ENCODE results near the gene KCNH4.
A peak's percentile ranks its signal among the peaks of the same experiment; 100 is the strongest.

The KCNH4 gene

GRCh38 chr17:42182927-42183734 is 2.2 kb upstream of the KCNH4 start (continued):
- TF ChIP-seq SP3 (tag by site-specific recombination; IDR thresholded peaks at IDR 0.05): peak; percentile 22; the same call in 1 of the 2 replicates
- 0 out of 2 replicates have a peak, but pooled peaks have one; percentile 71 for TF ChIP-seq ZNF10 (tag by site-specific recombination; IDR thresholded peaks at IDR 0.05)

GRCh38 chr17:42181851-42182207 is 887 bp upstream of the KCNH4 start:
- Histone ChIP-seq H3K9me3 (ENCODE audit: control insufficient read depth, insufficient read depth, low read depth, low read length) (no peaks in the 10 kb centered on the region), H3K4me1 (ENCODE audit: control insufficient read depth, insufficient read depth, low read length) (no peaks in the 10 kb centered on the region), H3K36me3 (ENCODE audit: control insufficient read depth in 2 of 2, insufficient read depth in 1 of 2, low read length in 2 of 2) (no peaks in the 10 kb centered on the region), H3K4me3 (ENCODE audit: low read depth, low read length) (no peak overlapping the region), H3K27ac (ENCODE audit: extremely low read depth, low read depth, low read length) (no peak overlapping the region)
- ChIA-PET POLR2A (interaction anchor here (0.5 to 1.2 kb wide), 3 partner anchors 13 to 64 kb away, joined by 3 to 22 read pairs (median 4); partner anchors contain the start of gene GHDC), CTCF (interaction anchor here (0.6 to 1.9 kb wide), 15 partner anchors 8 to 192 kb away, joined by 3 to 8 read pairs (median 3); partner anchors contain the start of gene GHDC)
- TF ChIP-seq ZIC2 (tag by site-specific recombination; IDR thresholded peaks at IDR 0.05): no peak
- TF ChIP-seq, protein P1, sequence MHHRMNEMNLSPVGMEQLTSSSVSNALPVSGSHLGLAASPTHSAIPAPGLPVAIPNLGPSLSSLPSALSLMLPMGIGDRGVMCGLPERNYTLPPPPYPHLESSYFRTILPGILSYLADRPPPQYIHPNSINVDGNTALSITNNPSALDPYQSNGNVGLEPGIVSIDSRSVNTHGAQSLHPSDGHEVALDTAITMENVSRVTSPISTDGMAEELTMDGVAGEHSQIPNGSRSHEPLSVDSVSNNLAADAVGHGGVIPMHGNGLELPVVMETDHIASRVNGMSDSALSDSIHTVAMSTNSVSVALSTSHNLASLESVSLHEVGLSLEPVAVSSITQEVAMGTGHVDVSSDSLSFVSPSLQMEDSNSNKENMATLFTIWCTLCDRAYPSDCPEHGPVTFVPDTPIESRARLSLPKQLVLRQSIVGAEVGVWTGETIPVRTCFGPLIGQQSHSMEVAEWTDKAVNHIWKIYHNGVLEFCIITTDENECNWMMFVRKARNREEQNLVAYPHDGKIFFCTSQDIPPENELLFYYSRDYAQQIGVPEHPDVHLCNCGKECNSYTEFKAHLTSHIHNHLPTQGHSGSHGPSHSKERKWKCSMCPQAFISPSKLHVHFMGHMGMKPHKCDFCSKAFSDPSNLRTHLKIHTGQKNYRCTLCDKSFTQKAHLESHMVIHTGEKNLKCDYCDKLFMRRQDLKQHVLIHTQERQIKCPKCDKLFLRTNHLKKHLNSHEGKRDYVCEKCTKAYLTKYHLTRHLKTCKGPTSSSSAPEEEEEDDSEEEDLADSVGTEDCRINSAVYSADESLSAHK (tag by site-specific recombination; IDR thresholded peaks at IDR 0.05): peak; percentile 67

- Histone ChIP-seq H3K27ac (ENCODE audit: extremely low read depth, low read depth, low read length) (no peak overlapping the region), H3K36me3 (ENCODE audit: control insufficient read depth in 2 of 2, insufficient read depth in 1 of 2, low read length in 2 of 2) (no peaks in the 10 kb centered on the region), H3K4me1 (ENCODE audit: control insufficient read depth, insufficient read depth, low read length) (no peaks in the 10 kb centered on the region), H3K4me3 (ENCODE audit: low read depth, low read length) (no peak overlapping the region; the same call in 1 of the 2 replicates), H3K9me3 (ENCODE audit: control insufficient read depth, insufficient read depth, low read depth, low read length) (no peaks in the 10 kb centered on the region)
- ChIA-PET CTCF (interaction anchor here (0.6 to 2.4 kb wide), 8 partner anchors 14 to 358 kb away, joined by 3 to 9 read pairs (median 4); no protein-coding TSS in a partner anchor), POLR2A (interaction anchor here (0.9 kb wide), 1 partner anchor 44 kb away, joined by 3 read pairs; no protein-coding TSS in a partner anchor)
- TF ChIP-seq ZNF704 (tag by site-specific recombination; IDR thresholded peaks at IDR 0.05): no peak
- TF ChIP-seq ZSCAN16 (tag by site-specific recombination; IDR thresholded peaks at IDR 0.05): no peak
- TF ChIP-seq ZNF214 (tag by site-specific recombination; IDR thresholded peaks at IDR 0.05; ENCODE audit: borderline replicate concordance): no peak
- TF ChIP-seq, protein P2, sequence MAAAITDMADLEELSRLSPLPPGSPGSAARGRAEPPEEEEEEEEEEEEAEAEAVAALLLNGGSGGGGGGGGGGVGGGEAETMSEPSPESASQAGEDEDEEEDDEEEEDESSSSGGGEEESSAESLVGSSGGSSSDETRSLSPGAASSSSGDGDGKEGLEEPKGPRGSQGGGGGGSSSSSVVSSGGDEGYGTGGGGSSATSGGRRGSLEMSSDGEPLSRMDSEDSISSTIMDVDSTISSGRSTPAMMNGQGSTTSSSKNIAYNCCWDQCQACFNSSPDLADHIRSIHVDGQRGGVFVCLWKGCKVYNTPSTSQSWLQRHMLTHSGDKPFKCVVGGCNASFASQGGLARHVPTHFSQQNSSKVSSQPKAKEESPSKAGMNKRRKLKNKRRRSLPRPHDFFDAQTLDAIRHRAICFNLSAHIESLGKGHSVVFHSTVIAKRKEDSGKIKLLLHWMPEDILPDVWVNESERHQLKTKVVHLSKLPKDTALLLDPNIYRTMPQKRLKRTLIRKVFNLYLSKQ (tag by site-specific recombination; IDR thresholded peaks at IDR 0.05; ENCODE audit: borderline replicate concordance): no peak
- no peak for TF ChIP-seq ZNF362 (tag by site-specific recombination; IDR thresholded peaks at IDR 0.05)
- no peak for TF ChIP-seq YY1 (tag by site-specific recombination; IDR thresholded peaks at IDR 0.05)
- TF ChIP-seq KLF8 (tag by site-specific recombination; IDR thresholded peaks at IDR 0.05): no peak
- peak; percentile 3; the same call in 1 of the 2 replicates for TF ChIP-seq KLF9 (tag by site-specific recombination; IDR thresholded peaks at IDR 0.05; ENCODE audit: low read depth)
- peak; percentile 9; the same call in 1 of the 2 replicates for TF ChIP-seq GLIS2 (tag by site-specific recombination; IDR thresholded peaks at IDR 0.05)
- TF ChIP-seq, protein P1 (tag by site-specific recombination; IDR thresholded peaks at IDR 0.05): no peak
- TF ChIP-seq PRDM2 (tag by site-specific recombination; IDR thresholded peaks at IDR 0.05; ENCODE audit: borderline replicate concordance): no peak
- TF ChIP-seq ZNF629 (tag by site-specific recombination; IDR thresholded peaks at IDR 0.05): no peak
Observed at GRCh38 chr17:42180411-42180921, 476 bp downstream of the KCNH4 start.
